Activated CD8-positive, alpha-beta memory T cell treated with anti-CD3 and anti-CD28 coated beads for 4 hours (primary cell): ENCODE results near the gene UBR4.

Source experiments
- DNase-seq, 2 donors: peaks; one replicate each; pipeline ENCODE4 v3.0.0-alpha.2; 2020; ENCODE audit warnings: low read depth in 2 of 2

UBR4 gene

DNA sequence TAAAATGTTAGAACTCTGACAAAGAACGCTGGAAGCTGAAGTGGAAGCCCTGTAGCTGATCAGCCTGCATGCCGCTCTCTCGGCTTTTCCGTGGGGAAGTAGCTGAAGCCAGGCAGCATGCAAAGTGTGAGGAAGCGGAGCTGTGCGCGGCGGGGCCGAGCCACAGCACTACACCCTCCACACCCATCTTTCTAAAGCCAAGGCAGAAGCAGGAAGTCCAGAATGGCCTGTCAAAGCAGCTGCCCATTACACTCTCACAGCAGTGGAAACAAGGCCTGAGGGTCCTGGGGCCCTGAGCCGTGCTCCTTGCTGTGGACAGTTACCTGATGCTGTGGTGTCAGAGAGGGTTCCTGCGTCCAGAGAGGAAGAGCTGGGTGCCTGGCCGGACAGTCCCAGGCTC, 69.6 kb downstream of the UBR4 start:
- DNase-seq, result no peak

DNA sequence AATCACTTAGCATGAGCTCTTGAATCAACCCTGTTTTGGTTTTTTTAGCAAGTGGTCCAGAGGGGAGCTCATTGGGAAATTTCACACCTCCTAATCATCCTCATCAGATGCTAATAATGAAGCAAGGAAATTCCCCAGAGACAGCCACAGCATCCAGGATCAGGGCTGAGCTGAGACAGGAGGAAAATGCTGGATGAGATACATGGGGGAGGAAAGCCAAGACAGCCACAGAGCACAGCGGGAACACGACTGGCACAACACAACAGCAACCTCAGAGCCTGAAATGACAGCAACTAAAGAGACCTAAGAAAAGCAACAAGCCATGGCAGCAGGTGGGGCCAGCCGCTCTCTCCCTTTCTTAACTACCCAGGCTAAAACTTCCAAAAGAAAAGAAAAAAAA, 70.4 kb downstream of the UBR4 start:
- no peak for DNase-seq

DNA sequence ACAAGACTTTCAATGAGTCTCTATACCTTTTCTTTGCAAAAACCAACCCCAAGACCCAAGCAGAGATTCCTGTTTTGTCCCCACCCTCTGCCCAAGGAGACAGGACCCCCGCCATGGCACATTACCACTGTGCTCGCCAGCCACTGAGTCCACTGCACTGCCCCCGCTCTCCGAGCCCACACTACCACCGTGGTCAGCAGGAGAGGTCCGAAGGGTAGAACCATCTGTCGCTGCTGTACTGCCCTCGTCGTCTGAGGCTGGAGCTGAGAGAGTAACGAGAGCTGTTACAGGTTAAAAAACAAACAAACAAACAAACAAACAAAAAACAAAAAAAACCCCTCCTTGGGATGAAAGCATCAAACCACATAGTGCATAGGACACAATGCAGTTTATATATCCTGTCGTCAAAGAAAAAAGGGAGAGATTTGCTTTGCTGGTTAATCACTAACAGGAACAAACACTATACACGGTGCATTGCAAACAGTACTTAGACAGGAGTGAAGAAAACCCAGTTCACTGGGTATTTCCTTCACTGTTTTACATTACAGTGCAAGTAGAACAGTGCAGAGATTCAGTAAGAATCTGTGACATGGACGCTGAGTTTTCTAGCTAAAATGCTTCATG, 71.0 kb downstream of the UBR4 start:
- DNase-seq, result no peak

DNA sequence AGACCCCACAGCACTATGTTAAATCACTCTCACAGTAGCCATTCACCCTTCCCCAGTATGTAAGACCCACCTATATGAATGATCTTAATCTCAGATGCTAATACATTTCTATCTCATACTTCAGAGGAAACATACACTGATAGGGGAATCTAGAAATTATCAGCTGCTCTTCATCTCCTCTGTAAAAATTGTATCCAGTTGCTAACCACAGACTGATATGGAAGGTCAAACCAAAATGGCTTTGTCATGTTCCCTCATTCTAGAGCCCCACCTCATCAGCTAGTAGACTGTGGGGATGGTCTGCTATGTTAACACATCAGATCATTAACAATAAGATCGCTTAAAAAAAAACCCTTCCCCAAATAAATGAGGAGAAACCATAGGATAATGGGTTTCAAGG, 71.7 kb downstream of the UBR4 start:
- DNase-seq, result no peak

DNA sequence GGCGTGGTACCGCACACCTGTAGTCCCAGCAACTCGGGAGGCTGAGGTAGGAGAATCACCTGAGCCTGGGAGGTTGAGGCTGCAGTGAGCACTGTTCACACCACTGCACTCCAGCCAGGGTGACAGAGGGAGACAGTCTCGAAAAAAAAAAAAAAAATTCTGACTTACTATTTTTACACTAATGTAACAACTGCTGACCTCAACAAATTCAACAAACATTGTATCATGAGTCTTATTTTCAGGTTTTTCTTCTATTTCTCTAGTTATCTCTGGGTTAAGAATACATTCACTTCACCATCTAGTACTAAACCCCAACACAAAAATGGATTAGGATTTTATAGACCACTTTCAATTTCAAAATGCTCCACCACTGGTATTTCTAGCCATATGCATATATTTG, 72.9 kb downstream of the UBR4 start:
- DNase-seq, result no peak

DNA sequence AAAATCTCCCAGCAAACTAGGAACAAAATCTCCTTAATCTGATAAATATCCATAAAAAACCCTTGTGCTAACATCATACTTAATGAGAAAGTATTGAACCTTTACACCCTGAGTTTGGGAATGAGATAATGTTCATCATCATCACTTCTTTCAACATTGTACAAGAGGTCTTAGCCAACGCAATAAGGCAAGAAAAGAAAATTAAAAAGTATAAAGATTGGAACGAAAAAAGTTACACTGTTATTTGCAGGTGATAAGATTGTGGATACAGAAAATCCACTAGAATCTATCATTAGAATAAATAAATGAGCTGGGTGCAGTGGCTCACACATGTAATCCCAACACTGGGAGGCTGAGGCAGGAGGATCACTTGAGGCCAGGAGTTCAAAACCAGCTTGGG, 76.7 kb downstream of the UBR4 start:
- no peak for DNase-seq

DNA sequence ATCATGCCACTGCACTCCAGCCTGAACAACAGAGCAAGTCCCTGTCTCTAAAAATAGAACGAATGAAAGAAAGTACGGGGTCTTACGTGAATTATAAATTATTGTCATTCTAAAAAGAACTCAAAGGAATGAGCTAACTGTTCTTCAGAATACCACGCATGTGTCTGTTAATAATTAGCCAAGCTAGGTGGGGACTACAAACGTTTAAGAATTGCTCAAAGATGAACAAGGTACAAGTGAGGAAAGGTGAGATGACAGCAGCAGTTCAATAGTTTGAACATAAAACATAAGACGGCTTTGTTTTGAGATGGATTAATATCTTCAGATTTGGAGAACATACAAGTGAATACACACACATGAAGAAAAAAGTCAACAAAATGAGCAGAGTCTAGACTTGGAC, 79.6 kb downstream of the UBR4 start:
- DNase-seq, result no peak

DNA sequence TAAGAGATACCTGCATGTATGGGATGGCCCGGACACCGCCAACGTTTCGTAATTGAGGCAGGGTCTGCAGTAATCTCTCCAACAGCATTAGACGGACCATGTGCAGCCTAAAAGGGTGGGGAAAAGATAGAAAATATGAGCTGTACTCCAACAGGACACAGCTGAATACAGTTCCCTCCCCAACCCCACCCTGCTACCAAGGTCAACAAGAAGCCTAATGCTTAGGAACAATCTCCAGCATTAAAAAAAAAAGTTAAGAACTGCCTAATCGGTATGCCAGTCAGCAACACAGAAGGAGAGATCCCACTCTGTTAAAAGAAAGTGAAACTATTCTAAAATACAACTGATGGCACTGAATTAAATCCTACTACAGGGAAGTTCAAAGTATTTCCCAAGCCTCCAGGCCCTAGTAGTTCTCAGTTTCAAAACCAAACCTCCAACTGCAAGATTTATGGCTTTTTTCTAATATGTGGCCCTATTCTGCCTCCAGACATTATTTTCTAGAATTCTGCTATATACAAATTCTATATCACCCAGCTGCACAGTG, 81.0 kb downstream of the UBR4 start:
- no peak for DNase-seq

DNA sequence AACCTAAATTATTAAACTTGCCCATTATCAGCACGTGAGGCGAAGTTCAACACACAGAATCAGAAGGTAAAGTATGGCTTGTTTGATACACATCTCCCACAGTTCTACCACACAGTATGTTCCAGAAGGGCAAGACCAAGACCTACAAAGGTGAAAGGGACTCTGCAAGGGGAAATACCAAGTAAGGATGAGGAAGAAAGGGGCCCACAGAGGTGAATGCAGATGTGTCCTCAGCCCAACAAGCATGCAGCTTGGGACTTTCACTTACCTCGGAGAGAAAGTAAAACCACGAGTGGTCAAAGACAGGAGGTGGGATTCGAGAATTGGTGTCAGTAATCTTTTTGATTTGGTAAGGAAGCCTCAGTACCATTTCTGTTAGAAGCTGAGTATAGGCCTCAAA, 85.8 kb downstream of the UBR4 start:
- DNase-seq, result no peak

DNA sequence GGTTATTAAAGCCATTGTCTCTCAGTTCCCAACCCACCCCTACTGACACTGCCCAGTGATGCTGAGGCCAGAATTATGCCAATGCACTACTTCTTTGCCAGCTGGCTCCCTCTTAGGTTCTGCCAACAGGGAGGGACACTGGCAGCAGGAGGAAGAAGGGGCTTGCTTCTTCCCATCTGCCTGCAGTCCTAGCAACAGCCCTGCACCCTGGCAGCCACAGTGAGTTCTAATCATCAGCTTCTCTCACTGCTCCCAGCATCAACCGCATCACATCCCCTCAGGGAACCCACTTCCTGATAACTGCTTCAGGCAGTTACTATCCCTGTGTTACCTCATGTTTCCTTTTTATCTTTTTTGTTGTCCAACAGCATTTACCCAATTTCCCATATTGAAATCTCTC, 86.2 kb downstream of the UBR4 start:
- DNase-seq, result peak in 1 of 2 donors; percentile 2

DNA sequence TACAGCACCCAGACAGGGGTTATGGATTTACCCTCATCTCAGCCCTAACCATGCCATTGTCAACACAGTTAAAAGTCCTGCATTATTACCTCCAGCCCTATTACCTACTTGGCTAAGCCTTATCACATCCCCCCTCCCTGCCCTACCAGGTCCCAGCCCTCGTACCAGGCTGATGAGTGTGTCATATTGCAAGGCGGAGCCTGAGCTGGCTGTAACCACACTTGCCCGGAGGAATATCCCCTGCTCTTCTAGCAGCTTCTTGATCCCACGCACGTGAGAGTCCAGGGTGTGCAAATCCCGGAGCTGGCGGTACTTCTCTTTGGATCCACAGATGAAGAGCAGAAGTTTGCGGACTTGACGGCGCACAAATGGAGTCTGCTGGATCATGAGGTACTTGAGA, 87.4 kb downstream of the UBR4 start:
- DNase-seq, result no peak

DNA sequence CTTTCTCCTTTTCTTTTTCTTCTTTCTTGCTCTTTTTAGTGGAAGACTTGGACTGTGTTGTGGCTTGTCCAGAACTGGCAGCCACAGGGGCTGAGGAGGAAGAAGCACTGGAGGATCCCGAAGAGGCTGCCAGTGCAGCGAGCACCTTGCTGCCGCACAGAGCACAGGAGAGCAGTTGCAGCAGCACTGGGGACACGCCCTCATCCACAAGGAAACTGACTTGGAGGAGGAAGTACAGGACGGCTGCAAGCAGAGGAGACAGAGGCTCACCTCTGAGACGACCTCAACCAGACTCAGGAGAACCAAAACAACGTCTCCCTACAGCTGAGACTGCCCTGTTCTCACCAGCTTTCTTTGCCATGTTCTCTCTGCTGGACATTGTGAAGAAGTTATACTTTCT, 88.9 kb downstream of the UBR4 start:
- DNase-seq, result no peak

DNA sequence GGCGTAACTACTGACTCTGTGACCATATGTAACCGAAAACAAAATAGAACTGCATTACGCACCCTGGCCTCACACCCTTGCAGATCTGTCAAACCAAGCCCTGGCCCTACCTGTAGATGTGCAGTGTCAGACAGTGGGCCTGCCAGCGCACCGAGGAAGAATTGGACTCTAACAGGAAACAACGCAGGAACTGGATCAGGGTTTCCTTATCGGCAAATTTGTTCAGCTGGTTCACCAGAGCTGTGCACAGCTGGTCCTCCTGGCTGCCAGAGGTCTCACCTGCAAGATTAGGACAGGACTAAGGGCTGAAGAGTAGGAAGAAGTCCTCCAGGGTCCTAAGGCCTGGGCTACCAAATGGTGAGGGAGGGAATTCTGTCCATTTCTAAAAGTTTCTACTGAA, 90.0 kb downstream of the UBR4 start:
- no peak for DNase-seq

DNA sequence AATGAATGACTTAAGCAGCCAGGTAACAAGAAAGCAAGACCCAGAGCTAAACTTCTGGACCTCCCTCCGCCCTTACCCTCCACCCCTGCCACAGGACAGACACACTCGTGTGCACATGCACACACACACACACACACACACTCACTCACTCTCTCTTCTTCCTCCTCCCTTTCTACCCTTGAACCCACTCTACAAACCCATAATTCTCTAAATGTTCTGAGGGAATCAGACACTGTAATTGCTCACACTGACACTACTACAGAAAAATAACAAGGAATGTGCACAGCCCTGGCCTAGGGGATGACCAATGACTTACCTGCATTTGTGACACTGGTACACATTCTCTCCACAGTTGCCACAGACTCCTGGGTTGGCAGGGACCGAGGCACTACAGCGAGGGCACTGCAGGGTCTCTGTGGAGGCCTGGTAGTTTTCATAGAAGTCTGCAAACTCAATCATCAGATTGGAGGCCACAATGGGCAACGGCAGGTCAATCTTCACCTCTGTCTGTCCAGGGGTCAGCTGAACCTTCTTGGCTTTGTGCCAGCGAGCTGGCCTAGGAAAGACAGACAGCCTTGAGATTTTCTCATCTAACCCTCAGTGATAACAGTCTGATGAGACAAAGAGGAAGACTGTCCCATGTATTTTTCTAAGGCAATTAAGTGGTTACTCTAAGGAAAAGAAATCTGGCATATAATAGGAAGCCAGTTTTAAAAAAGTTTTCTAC, 94.8 kb downstream of the UBR4 start:
- DNase-seq, result no peak

DNA sequence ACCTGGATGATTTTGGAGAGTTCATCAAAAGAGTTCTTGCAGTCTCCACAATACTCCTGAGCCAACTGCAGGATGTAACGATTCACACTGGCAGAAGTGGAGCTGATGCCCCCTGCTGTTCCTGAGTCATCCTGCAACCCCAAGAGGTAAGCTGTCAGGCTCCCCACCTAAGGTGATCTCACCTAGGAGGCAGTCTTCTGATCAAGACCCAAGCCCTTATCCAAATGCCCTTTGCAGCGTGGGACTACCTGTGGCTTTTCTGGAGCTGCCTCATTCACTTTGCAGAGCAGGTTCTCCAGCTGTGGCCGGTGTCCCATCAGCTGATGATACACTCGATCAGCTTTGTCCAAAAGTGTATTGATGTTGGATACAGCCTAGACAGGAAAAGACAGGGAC, 96.4 kb downstream of the UBR4 start:
- DNase-seq, result no peak

DNA sequence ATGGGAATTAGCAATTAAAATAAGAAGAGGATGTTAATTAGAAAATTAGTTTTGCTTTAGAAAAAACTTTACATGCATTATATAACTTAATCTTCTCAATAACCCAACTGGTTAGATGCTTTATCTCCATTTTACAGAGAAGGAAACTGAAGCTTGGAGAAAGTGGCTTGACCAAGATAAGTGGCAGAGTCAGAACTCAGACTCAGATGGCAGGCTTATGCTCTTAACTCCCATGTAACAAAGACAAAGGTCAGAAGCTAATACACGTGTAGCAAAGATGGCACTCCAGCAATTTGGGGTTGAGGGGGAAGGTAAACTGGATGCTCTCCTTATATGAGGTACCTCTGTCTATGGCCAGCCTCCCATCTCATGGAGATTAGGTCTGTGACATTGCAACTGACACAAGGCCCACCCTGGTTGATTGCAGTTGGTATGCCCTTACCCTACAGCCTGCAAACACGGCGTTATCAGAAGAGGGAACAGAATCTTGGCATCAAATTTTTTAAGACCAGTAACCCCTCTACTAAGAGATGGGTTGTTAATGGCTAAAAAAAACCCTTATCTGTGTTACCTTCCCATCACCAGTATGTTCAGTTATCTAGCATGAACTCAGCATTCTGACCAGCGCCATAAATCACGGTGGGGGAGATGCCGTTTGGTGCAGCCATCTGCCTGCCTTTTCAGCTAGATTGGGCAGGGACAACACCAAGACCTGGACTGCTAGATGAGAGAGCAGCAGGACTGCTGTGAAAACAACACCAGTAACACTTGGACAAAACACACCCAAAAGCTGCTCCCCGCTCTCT, 97.0 kb downstream of the UBR4 start:
- no peak for DNase-seq

DNA sequence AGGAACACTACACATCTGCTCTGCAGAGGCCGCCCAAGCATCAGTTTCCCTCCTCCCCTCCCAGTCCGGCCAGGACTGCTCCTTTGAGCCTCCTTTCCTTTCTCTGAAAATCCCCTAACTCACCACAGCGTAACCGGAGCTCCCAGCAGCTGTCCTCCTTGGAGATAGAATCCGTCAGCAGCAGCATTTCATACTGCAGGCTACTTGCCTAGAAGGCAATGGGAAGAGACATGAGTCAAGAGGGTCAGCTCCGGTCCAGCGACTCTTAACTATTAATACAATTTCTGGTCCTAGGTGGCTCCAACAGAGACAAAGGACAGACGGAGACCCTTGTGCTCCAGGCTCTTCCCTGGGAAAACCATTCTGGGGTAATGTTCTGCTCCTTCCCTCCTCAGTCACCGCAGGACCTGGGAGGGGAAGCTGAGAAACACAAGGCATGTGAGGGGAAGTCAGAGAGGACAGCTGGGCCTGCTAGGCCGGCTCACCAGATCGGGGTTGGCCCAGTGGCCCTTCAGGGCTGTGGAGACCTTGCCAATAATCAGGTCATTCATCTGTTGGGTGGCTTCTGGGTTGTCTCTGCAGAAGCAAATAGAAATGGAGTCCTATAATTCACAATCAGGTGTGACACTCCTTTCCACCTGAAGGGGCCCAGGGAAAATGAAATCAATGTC, 99.7 kb downstream of the UBR4 start:
- DNase-seq, result no peak

DNA sequence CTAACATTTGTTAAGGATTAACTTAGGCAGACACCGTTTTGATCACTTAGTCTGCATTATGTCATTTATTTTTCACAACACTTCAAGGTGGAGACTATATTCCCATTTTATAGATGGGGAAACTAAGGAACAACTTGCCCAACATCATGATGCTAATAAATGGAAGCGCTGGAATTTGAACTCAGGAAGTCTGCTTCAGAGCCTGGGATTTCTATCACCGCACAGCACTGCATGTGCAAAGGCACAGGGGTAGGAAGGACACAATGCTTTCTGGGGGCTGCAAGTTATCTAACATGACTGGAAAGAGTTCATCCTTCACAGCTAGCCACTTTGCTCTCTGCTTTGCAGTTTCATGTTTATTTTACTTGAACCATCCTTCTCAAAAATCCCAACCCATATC, 100.5 kb downstream of the UBR4 start:
- no peak for DNase-seq

DNA sequence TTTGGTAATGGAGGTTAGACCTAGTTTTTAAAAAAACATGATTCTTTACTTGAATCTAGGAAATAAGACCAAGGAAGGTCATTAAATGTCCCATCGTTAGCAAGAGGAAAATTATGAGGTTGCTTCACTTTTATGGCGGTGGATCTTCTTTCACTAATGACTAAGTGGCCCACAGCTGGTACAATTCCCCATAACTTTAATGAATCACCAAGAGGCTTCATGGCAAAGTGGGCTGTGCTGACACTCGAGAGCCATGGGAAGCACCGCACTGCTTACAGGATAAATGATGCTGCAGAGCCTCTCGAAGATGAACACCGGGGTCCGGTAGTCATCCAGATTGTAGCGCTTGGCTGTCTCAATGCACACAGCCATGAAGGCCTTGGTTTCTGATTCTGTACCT, 108.8 kb downstream of the UBR4 start:
- DNase-seq, result no peak

DNA sequence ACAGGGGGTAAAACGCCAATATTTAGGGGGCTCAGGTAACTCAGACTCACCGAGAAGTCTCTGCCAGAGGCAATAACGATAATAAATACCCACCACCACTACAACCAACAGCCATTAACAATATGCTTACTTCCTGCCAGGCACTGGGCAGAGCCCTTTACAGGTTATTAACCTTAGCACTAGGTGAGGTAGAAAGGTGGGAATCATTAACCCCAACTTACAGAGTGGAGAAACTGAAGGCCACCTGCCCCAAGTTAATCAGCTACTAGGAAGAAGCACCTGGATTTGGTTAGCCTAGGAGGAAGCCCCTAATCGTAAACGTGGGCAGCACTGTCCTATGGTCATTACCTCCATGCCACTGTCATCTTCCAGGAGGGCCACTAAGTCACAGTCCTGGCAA, 110.0 kb downstream of the UBR4 start:
- DNase-seq, result no peak

DNA sequence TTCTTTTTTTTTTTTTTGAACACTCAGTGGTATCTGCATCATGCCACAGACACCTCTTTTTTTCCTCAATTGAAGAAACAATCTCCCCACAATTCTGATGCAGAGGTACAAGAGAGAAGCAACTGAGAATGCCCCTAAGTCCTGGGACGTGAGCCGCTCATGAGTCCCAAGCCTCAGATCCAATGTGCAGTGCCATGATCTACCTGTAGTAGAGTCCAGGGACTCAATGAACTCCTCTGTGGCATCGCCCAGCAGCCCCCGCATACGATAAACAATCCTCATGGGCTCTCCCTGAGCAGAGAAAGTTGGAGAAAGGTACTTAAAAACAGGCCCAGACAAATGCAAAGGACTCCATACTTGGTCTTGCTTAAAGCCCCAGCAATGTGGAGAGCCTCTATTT, 113.1 kb downstream of the UBR4 start:
- DNase-seq, result no peak
